Measurements from ENCODE around the gene IVNS1ABP.
"Not testable (repeated sequence)": the region's sequence is repeated elsewhere in the genome, so short reads cannot be mapped to it uniquely, and the experiment has no call there.

DNA sequence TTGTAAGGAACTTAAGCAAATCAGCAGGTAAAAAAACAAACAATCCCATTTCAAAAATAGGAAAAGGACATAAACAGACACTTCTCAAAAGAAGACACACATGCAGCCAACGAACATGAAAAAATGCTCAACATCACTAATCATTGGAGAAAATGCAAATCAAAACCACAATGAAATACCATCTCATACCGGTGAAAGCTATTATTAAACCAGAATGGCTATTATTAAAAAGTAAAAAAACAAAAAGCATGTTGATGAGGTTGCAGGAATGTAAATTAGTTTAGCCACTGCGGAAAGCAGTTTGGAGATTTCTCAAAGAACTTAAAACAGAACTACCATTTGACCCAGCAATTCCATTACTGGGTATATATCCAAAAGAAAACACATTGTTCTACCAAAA is 47.5 kb upstream of the IVNS1ABP start:
- TF ChIP-seq, protein P1, sequence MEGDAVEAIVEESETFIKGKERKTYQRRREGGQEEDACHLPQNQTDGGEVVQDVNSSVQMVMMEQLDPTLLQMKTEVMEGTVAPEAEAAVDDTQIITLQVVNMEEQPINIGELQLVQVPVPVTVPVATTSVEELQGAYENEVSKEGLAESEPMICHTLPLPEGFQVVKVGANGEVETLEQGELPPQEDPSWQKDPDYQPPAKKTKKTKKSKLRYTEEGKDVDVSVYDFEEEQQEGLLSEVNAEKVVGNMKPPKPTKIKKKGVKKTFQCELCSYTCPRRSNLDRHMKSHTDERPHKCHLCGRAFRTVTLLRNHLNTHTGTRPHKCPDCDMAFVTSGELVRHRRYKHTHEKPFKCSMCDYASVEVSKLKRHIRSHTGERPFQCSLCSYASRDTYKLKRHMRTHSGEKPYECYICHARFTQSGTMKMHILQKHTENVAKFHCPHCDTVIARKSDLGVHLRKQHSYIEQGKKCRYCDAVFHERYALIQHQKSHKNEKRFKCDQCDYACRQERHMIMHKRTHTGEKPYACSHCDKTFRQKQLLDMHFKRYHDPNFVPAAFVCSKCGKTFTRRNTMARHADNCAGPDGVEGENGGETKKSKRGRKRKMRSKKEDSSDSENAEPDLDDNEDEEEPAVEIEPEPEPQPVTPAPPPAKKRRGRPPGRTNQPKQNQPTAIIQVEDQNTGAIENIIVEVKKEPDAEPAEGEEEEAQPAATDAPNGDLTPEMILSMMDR (IDR thresholded peaks at IDR 0.05), result not testable (repeated sequence)
- TF ChIP-seq POLR2AphosphoS5 (IDR thresholded peaks at IDR 0.05), result not testable (repeated sequence)

All from suprapubic skin (tissue), 3 donors.